Measurements from ENCODE around the gene GIT2.

DNA sequence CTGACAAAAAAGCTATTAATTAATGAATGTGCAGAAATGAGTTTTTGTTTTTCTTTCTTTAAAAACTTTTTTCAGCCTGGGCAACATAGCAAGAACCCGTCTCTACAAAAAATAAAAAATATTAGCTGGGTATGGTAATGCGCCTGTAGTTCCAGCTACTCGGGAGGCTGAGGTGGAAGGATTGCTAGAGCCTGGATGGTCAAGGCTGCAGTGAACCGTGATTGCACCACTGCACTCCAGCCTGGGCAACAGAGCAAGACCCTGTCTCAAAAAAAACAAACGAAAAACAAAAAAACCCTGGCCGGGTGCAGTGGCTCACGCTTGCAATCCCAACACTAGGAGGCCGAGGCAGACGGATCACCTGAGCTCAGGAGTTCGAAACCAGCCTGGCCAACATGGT lies 7.9 kb downstream of the GIT2 start:
- TF ChIP-seq, protein P1, sequence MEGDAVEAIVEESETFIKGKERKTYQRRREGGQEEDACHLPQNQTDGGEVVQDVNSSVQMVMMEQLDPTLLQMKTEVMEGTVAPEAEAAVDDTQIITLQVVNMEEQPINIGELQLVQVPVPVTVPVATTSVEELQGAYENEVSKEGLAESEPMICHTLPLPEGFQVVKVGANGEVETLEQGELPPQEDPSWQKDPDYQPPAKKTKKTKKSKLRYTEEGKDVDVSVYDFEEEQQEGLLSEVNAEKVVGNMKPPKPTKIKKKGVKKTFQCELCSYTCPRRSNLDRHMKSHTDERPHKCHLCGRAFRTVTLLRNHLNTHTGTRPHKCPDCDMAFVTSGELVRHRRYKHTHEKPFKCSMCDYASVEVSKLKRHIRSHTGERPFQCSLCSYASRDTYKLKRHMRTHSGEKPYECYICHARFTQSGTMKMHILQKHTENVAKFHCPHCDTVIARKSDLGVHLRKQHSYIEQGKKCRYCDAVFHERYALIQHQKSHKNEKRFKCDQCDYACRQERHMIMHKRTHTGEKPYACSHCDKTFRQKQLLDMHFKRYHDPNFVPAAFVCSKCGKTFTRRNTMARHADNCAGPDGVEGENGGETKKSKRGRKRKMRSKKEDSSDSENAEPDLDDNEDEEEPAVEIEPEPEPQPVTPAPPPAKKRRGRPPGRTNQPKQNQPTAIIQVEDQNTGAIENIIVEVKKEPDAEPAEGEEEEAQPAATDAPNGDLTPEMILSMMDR (IDR thresholded peaks at IDR 0.05), result no peak
- TF ChIP-seq POLR2A (IDR thresholded peaks at IDR 0.05), result no peak
- no peak for TF ChIP-seq EP300 (IDR thresholded peaks at IDR 0.05)

All from tibial nerve (tissue), 4 donors.